Keratinocyte (primary cell): ENCODE data around the gene VAMP2. TPM values are rescaled to one million over a fixed set of nuclear protein-coding genes. Genes with fewer than 3 reads are reported as not detected.

ENCODE experiments used
- DNase-seq: peaks from one replicate; pipeline ENCODE4 v3.0.0-alpha.2; 2011; ENCODE audit warnings: low read depth, missing footprints, low spot score
- FAIRE-seq: peaks from 2 replicates; lab custom pipeline; 2011; peaks lifted over from hg19 to GRCh38; lab: Jason Lieb, UNC
- H2AFZ ChIP-seq: 2 replicates; pipeline ENCODE4 v1.6.0; 2012; ENCODE audit warnings: low read length, control low read depth, inconsistent platforms; ENCODE audit not compliant: control insufficient read depth
- H3K27ac ChIP-seq: 2 replicates; pipeline ENCODE4 v1.5.1; 2011; ENCODE audit warnings: low read length; ENCODE audit not compliant: control insufficient read depth, insufficient read depth
- H3K27me3 ChIP-seq: 3 replicates; pipeline ENCODE4 v1.6.0; 2011; ENCODE audit warnings: low read length; ENCODE audit not compliant: control insufficient read depth, insufficient read depth; ENCODE audit errors: extremely low read depth
- H3K36me3 ChIP-seq, 2 experiments: 2 replicates in 1 of 2; 3 replicates in 1 of 2; pipeline ENCODE4 v1.5.1; 2011; ENCODE audit warnings: low read length in 2 of 2, mild to moderate bottlenecking in 1 of 2; ENCODE audit not compliant: control insufficient read depth in 2 of 2, insufficient read depth in 2 of 2; ENCODE audit errors: extremely low read depth in 1 of 2
- H3K4me1 ChIP-seq: 3 replicates; pipeline ENCODE4 v1.5.1; 2011; ENCODE audit warnings: low read length; ENCODE audit not compliant: control insufficient read depth, insufficient read depth; ENCODE audit errors: extremely low read depth
- H3K4me2 ChIP-seq: 3 replicates; pipeline ENCODE4 v1.6.0; 2011; ENCODE audit warnings: low read depth, low read length; ENCODE audit not compliant: control insufficient read depth, insufficient read depth; ENCODE audit errors: extremely low read depth
- H3K4me3 ChIP-seq, 3 experiments: fragments of 200-600 bp in 1 of 3; sonication (generic) in 1 of 3; 2 replicates in 2 of 3; 3 replicates in 1 of 3; pipeline ENCODE4 v1.5.1; 2011 to 2016; ENCODE audit warnings: low read length in 3 of 3, mild to moderate bottlenecking in 3 of 3, control low read depth in 2 of 3, inconsistent platforms in 1 of 3, low read depth in 1 of 3, mixed read lengths in 1 of 3, mixed run types in 1 of 3, moderate library complexity in 1 of 3; ENCODE audit not compliant: control insufficient read depth in 2 of 3, insufficient read depth in 2 of 3; ENCODE audit errors: extremely low read depth in 1 of 3
- H3K79me2 ChIP-seq: 2 replicates; pipeline ENCODE4 v1.6.0; 2012; ENCODE audit warnings: low read length; ENCODE audit not compliant: control insufficient read depth, insufficient read depth
- H3K9ac ChIP-seq: 3 replicates; pipeline ENCODE4 v1.6.0; 2011; ENCODE audit warnings: low read length; ENCODE audit not compliant: control insufficient read depth, insufficient read depth; ENCODE audit errors: extremely low read depth
- H3K9me1 ChIP-seq: 3 replicates; pipeline ENCODE4 v1.6.0; 2011; ENCODE audit warnings: low read length; ENCODE audit not compliant: control insufficient read depth, insufficient read depth; ENCODE audit errors: extremely low read depth
- H3K9me3 ChIP-seq: 2 replicates; pipeline ENCODE4 v1.5.1; 2012; ENCODE audit warnings: low read depth, low read length; ENCODE audit not compliant: control insufficient read depth
- H4K20me1 ChIP-seq: 3 replicates; pipeline ENCODE4 v1.6.0; 2011; ENCODE audit warnings: low read length; ENCODE audit not compliant: control insufficient read depth, insufficient read depth; ENCODE audit errors: extremely low read depth
- EZH2 ChIP-seq: IDR thresholded peaks from one replicate; pipeline ENCODE4 v1.6.1; 2012; ENCODE audit warnings: inconsistent platforms, mild to moderate bottlenecking, low read length, moderate library complexity
- dilution Hi-C: fragments of 300-500 bp; cut with MboI; formaldehyde crosslinking; loops from one replicate; pipeline ENCODE4 v1.7.0; 2020; ENCODE audit warnings: low sequenced_read_pairs; ENCODE audit not compliant: extremely low pct_ligation_motif_present
- polyA plus RNA-seq, 5 experiments: library from polyadenylated mRNA; depleted of rRNA in 3 of 5; stranded (reverse) in 3 of 5; stranded (forward) in 1 of 5; unstranded in 1 of 5; fragments of >200 nt; gene quantifications; 1 replicate in 1 of 5; 2 replicates in 3 of 5; 3 replicates in 1 of 5; pipeline versions ENCODE4 v1.2.1 to v1.2.3, GENCODE V29; 2011 to 2012; ENCODE audit warnings: missing spikeins in 2 of 5, low read depth in 1 of 5, low replicate concordance in 1 of 5
- TF ChIP-seq, protein P1 (sequence below), 3 experiments: IDR thresholded peaks in 1 of 3; conservative IDR thresholded peaks in 1 of 3; optimal IDR thresholded peaks in 1 of 3; 2 replicates in 2 of 3; 3 replicates in 1 of 3; pipeline versions ENCODE3 to v1.5.1; 2011; ENCODE audit warnings: low read length in 3 of 3, mild to moderate bottlenecking in 3 of 3, moderate library complexity in 2 of 3, control low read depth in 1 of 3, inconsistent platforms in 1 of 3; ENCODE audit not compliant: insufficient read depth in 2 of 3; ENCODE audit errors: extremely low read depth in 1 of 3

The VAMP2 gene
- polyA plus RNA-seq, 1 donor (not counting 4 experiments of a cell fraction or from before 2014, with no cell fraction given): 9.8 TPM

GRCh38 chr17:8187517-8188262 lies 24.9 kb upstream of the VAMP2 start:
- no peak for TF ChIP-seq EZH2
- TF ChIP-seq, protein P1, sequence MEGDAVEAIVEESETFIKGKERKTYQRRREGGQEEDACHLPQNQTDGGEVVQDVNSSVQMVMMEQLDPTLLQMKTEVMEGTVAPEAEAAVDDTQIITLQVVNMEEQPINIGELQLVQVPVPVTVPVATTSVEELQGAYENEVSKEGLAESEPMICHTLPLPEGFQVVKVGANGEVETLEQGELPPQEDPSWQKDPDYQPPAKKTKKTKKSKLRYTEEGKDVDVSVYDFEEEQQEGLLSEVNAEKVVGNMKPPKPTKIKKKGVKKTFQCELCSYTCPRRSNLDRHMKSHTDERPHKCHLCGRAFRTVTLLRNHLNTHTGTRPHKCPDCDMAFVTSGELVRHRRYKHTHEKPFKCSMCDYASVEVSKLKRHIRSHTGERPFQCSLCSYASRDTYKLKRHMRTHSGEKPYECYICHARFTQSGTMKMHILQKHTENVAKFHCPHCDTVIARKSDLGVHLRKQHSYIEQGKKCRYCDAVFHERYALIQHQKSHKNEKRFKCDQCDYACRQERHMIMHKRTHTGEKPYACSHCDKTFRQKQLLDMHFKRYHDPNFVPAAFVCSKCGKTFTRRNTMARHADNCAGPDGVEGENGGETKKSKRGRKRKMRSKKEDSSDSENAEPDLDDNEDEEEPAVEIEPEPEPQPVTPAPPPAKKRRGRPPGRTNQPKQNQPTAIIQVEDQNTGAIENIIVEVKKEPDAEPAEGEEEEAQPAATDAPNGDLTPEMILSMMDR (optimal IDR thresholded peaks at IDR 0.05 in 1 of 3, IDR thresholded peaks at IDR 0.05 in 1 of 3, conservative IDR thresholded peaks at IDR 0.05 in 1 of 3; ENCODE audit: extremely low read depth in 1 of 3, insufficient read depth in 2 of 3, low read length in 3 of 3): peak in 1 of 3 experiments; percentile 14
- Histone ChIP-seq H3K27me3 (no peaks in the 10 kb centered on the region), H3K79me2 (peaks cover 14% of the 10 kb centered on the region), H3K36me3 (no peaks in the 10 kb centered on the region), H3K9me1 (no peaks in the 10 kb centered on the region), H2AFZ (no peak overlapping the region), H3K4me1 (peaks cover 33% of the 10 kb centered on the region), H3K9me3 (no peaks in the 10 kb centered on the region), H3K4me2 (peak overlapping the region; percentile 93), H4K20me1 (no peaks in the 10 kb centered on the region), H3K4me3 (peak overlapping the region; percentile 73 to 93 (median 84)), H3K9ac (peak overlapping the region; percentile 82), H3K27ac (peak overlapping the region; percentile 66)
- FAIRE-seq (peak; percentile 85), DNase-seq (peak; percentile 88)
- dilution Hi-C loops: no loop called here

DNA sequence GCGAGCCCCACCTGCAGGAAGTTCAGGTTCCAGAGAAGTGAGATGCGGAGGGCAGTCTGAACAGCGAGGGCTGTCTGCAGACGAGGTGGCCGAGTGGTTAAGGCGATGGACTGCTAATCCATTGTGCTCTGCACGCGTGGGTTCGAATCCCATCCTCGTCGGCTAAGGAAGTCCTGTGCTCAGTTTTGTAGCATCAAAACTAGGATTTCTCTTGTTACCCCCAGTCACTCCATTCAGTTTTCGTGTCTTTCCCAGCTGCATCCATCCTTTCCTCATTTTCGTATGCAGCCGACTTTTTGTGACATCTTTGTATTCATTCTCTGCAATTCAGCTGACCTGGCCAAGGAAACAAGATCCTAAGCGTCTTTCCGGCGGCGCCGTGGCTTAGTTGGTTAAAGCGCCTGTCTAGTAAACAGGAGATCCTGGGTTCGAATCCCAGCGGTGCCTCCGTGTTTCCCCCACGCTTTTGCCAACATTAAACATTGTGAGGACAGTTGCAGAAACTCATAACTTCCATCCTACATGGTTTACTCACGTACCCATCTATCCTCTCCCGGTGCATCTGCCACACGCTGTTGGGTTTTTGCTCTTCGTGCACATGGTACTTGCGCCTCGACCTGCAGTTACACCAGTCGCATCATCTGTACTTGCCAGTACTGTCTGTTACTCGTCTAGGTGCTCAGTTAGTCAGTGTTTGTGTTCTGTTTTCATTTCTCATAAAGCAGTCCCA lies 24.2 kb upstream of the VAMP2 start:
- no peak for TF ChIP-seq EZH2
- TF ChIP-seq, protein P1 (optimal IDR thresholded peaks at IDR 0.05 in 1 of 3, IDR thresholded peaks at IDR 0.05 in 1 of 3, conservative IDR thresholded peaks at IDR 0.05 in 1 of 3; ENCODE audit: extremely low read depth in 1 of 3, insufficient read depth in 2 of 3, low read length in 3 of 3): peak in 2 of 3 experiments; percentile 46 to 55
- Histone ChIP-seq H3K9me1 (no peaks in the 10 kb centered on the region), H3K36me3 (no peaks in the 10 kb centered on the region), H4K20me1 (no peaks in the 10 kb centered on the region), H3K4me3 (peak overlapping the region; percentile 68 to 93 (median 93)), H2AFZ (peak overlapping the region; percentile 97), H3K9me3 (no peaks in the 10 kb centered on the region), H3K4me2 (peak overlapping the region; percentile 93), H3K27me3 (no peaks in the 10 kb centered on the region), H3K27ac (peak overlapping the region; percentile 66), H3K4me1 (peaks cover 27% of the 10 kb centered on the region), H3K9ac (peak overlapping the region; percentile 83), H3K79me2 (peaks cover 14% of the 10 kb centered on the region)
- peak; percentile 73 for FAIRE-seq
- DNase-seq: peak; percentile 97
- dilution Hi-C loops: no loop called here
